Activated CD8-positive, alpha-beta memory T cell treated with anti-CD3 and anti-CD28 coated beads, Interleukin-2, amount 10 ng/mL, durations not matched to agents 7 days and 5 days (primary cell): ENCODE measurements around the gene ADGRB2. TPM values are rescaled to one million over a fixed set of nuclear protein-coding genes. Genes with fewer than 3 reads are reported as not detected.

Experiments used
- ATAC-seq: fragments of 150-1000 bp; cut with Tn5 transposase; one replicate; pipeline ENCODE4 v1.10.0; 2021; ENCODE audit warnings: moderate library complexity
- CTCF ChIA-PET: fragments of 350-600 bp; sonication (Branson Sonifier 250); formaldehyde crosslinking; loops from one replicate; lab custom pipeline; 2021; ENCODE audit warnings: antibody characterized with exemption; lab: Charles Lee
- DNase-seq: peaks from one replicate; pipeline ENCODE4 v3.0.0-alpha.2; 2020
- H3K27ac Mint-ChIP-seq: one replicate; pipeline ENCODE4 v1.8.0; 2021; ENCODE audit warnings: mild to moderate bottlenecking, mixed read lengths
- H3K27me3 Mint-ChIP-seq: one replicate; pipeline ENCODE4 v1.8.0; 2021; ENCODE audit warnings: mixed read lengths
- H3K36me3 Mint-ChIP-seq: one replicate; pipeline ENCODE4 v1.8.0; 2021; ENCODE audit warnings: mild to moderate bottlenecking, mixed read lengths
- H3K4me1 Mint-ChIP-seq: one replicate; pipeline ENCODE4 v1.8.0; 2021; ENCODE audit warnings: mixed read lengths
- H3K4me3 Mint-ChIP-seq: one replicate; pipeline ENCODE4 v1.8.0; 2021; ENCODE audit warnings: mild to moderate bottlenecking, moderate library complexity, mixed read lengths
- H3K9me3 Mint-ChIP-seq: one replicate; pipeline ENCODE4 v1.8.0; 2022; ENCODE audit warnings: low read depth, mixed read lengths
- total RNA-seq, 2 experiments: library from RNA; stranded (reverse); gene quantifications; one replicate each; pipeline ENCODE4 v1.2.3, GENCODE V29; 2021

Gene ADGRB2
- total RNA-seq, 2 experiments from 2014 or later = 0.07 to 1.3 TPM

DNA sequence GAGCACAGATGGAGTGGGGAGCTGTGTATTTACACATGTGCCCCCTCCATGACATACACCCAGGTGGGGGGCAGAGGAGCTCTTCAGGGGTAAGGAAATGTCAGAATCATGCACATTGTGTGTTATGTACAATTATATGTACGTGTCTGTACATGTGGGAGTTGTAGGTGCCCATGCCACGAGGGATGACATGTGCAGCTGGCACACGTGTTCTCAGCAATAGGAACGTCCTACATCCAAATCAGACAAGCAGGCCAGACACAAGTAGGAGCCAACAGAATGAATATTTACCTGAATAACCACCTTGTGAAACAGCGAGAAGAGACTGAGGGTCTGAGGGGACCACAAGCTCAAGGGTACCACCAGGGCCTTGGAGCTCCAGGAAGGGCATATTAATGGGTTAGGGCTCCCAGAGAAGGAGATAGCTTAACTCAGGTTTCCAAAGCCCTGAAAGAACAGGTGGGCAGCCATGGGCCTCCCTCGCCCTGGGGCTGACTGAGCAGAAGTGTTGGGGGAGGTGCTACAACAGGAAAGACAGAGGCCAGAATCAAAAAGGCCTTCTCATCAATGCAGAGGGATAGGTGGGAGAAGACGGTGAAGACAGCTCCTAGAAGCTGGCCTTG, 63.6 kb downstream of the ADGRB2 start:
- Mint-ChIP-seq H3K27ac (no peak overlapping the region), H3K4me1 (peaks cover 36% of the 10 kb centered on the region), H3K36me3 (no peaks in the 10 kb centered on the region), H3K9me3 (no peaks in the 10 kb centered on the region), H3K4me3 (no peak overlapping the region), H3K27me3 (peaks cover 16% of the 10 kb centered on the region)
- CTCF ChIA-PET = interaction anchor here (0.7 to 8.4 kb wide), 4 partner anchors 9 to 65 kb away, joined by 3 to 43 read pairs (median 6); no protein-coding TSS in a partner anchor
- ATAC-seq (no peak), DNase-seq (no peak)

GRCh38 chr1:31699341-31699891, 64.7 kb downstream of the ADGRB2 start:
- ATAC-seq (peak; percentile 69), DNase-seq (peak; percentile 80)
- peaks cover 25% of the 10 kb centered on the region for H3K4me1 Mint-ChIP-seq
- H3K27ac Mint-ChIP-seq = peak overlapping the region; percentile 9
- no peaks in the 10 kb centered on the region for H3K9me3 Mint-ChIP-seq
- H3K27me3 Mint-ChIP-seq = peaks cover 10% of the 10 kb centered on the region
- H3K36me3 Mint-ChIP-seq = no peaks in the 10 kb centered on the region
- CTCF ChIA-PET = interaction anchor here (1.7 to 8.4 kb wide), 2 partner anchors 17 to 46 kb away, joined by 4 to 43 read pairs; no protein-coding TSS in a partner anchor
- H3K4me3 Mint-ChIP-seq = no peak overlapping the region

DNA sequence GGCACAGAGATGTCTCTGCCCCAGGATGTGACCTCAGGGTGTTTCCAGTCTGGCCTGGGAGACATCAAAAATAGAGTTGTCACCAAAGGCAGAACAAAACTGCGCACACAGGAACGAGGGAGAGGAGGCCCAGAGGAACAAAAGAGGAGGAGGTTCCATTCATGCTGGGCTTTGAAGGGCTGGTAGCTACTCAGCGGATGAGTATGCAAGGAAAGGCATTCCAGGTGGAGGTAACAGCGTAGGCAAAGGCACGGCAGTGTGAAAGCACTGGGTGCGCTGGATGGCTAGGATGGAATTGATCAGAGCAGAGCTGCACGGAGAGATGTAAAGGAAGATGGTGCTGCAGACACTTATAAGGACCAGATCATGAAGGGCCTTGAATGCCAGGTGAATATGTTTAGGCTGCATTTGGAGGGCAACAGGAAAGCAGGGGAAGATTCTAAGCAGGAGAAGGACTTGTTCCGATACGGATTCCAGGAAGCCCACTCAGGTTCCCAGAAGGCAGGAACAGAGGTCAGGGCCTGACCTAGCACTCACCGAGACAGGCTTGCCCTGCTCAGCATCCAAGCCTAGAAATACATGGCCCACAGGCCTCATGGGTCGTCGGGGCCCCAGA, 66.7 kb downstream of the ADGRB2 start:
- H3K9me3 Mint-ChIP-seq = no peaks in the 10 kb centered on the region
- peaks cover 24% of the 10 kb centered on the region for H3K4me1 Mint-ChIP-seq
- H3K4me3 Mint-ChIP-seq = no peak overlapping the region
- H3K27me3 Mint-ChIP-seq = no peaks in the 10 kb centered on the region
- ATAC-seq = no peak
- CTCF ChIA-PET = interaction anchor here (1.4 to 1.5 kb wide), 2 partner anchors 12 to 17 kb away, joined by 4 to 6 read pairs; no protein-coding TSS in a partner anchor
- H3K27ac Mint-ChIP-seq = no peak overlapping the region
- no peak for DNase-seq
- H3K36me3 Mint-ChIP-seq = no peaks in the 10 kb centered on the region

DNA sequence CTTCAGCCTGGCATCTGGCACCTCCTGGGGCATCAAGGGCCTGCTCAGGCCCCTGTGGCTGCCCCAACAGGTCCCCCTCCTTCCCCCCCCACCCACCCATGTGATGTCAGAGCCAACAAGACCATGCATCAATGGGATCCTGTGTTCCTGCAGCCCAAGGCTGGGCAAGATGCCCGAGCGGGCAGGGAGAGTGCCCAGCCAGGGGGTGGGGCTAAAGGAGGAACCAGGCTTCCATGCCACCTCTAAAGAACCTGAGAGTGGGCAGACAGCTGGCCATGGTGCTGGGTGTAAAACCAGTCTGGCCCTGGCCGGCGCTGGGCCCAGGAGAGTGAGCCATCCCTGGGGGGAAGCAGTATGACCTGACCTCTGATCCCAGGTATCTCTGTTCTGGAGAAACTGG, 67.9 kb downstream of the ADGRB2 start:
- Mint-ChIP-seq H3K4me1 (peaks cover 22% of the 10 kb centered on the region), H3K27ac (no peak overlapping the region), H3K27me3 (no peaks in the 10 kb centered on the region), H3K36me3 (no peaks in the 10 kb centered on the region), H3K4me3 (no peak overlapping the region), H3K9me3 (no peaks in the 10 kb centered on the region)
- DNase-seq = no peak
- CTCF ChIA-PET = interaction anchor here (1.4 to 1.5 kb wide), 2 partner anchors 11 to 19 kb away, joined by 4 to 6 read pairs; no protein-coding TSS in a partner anchor
- no peak for ATAC-seq

DNA sequence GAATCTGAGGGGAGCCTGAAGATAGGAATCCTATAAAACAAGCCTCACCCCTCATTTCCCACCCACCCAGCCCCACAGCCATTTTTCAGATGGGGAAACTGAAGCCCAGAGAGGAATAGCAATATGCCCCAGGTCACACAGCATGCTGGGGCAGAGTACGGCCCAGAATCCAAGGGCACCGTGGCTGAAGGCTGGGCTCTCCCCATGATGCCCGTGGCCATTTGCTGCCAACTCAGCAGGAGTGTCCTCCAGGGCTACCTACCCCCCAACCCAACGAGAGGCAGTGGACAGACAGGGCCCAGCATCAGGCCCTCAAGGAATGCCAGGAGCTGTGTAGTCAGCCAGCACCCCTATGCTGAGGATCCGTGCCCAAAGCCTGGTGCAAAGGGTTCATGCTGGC, 68.8 kb downstream of the ADGRB2 start:
- no peak overlapping the region for H3K27ac Mint-ChIP-seq
- CTCF ChIA-PET = no interaction called here

GRCh38 chr1:31694964-31695313, 69.2 kb downstream of the ADGRB2 start:
- Mint-ChIP-seq H3K36me3 (no peaks in the 10 kb centered on the region), H3K27me3 (no peaks in the 10 kb centered on the region), H3K4me3 (no peak overlapping the region), H3K9me3 (no peaks in the 10 kb centered on the region), H3K27ac (no peak overlapping the region), H3K4me1 (peaks cover 11% of the 10 kb centered on the region)
- no peak for DNase-seq
- ATAC-seq = no peak
- CTCF ChIA-PET = interaction anchor here (1.1 to 1.2 kb wide), 2 partner anchors 51 to 68 kb away, joined by 3 read pairs; no protein-coding TSS in a partner anchor

More for the DNA sequence above, 68.8 kb downstream of the ADGRB2 start:
- no peak for ATAC-seq
- Mint-ChIP-seq H3K27me3 (no peaks in the 10 kb centered on the region), H3K4me1 (peaks cover 13% of the 10 kb centered on the region), H3K9me3 (no peaks in the 10 kb centered on the region), H3K36me3 (no peaks in the 10 kb centered on the region), H3K4me3 (no peak overlapping the region)
- DNase-seq = no peak

DNA sequence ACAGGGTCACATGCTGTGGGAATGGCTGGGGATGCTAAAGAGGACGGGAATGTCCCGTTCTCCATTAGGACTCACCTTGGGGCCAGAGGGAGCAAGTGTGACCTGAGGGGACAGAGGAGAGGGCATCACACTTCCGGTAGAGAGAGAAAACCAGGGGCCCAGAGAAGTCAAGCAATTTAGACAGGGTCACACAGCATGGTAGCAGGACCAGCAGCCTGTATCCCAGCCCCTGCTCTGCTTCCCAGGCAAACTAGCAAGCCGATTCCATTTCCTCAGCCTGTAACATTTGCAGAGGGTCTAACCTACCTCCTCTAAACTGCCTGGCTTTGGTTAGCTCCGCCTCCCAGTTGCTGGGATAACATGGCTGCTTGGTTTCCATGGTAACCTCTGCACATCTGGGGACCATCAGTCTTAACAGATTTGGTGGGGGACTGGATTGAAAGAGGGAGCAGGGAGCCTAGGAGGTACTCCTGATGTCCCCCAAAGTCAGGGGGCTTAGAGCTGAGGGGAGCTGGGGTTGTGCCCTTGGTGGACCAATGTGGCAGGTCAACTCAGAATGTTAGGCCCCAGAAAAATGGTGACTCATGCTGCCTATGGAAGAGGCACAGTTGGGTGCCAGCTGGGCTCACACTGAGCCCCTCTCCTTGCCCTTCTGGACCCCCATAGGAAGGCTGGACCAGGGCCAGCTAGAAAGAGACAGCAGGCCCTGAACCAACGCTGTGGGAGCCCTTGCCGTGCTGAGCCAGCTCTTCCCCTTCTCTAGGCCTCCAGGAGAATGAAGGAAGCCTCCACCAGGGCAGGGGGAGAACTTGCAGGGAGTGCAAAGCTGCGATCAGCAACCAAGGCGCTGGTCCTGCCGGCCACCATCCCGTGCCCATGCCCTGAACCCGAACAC, 69.8 kb downstream of the ADGRB2 start:
- H3K36me3 Mint-ChIP-seq = no peaks in the 10 kb centered on the region
- H3K4me3 Mint-ChIP-seq = no peak overlapping the region
- ATAC-seq (no peak), DNase-seq (no peak)
- CTCF ChIA-PET = interaction anchor here (1.1 to 1.2 kb wide), 2 partner anchors 51 to 68 kb away, joined by 3 read pairs; no protein-coding TSS in a partner anchor
- no peak overlapping the region for H3K27ac Mint-ChIP-seq
- no peaks in the 10 kb centered on the region for H3K9me3 Mint-ChIP-seq
- peaks cover 4% of the 10 kb centered on the region for H3K4me1 Mint-ChIP-seq
- no peaks in the 10 kb centered on the region for H3K27me3 Mint-ChIP-seq

- Mint-ChIP-seq H3K4me1 (no peaks in the 10 kb centered on the region), H3K9me3 (no peaks in the 10 kb centered on the region), H3K27me3 (peaks cover 2% of the 10 kb centered on the region), H3K4me3 (no peak overlapping the region), H3K36me3 (no peaks in the 10 kb centered on the region), H3K27ac (no peak overlapping the region)
- no peak for DNase-seq
- CTCF ChIA-PET = interaction anchor here (1.6 kb wide), 1 partner anchor 12 kb away, joined by 3 read pairs; no protein-coding TSS in a partner anchor
- ATAC-seq = no peak
These were observed 70.9 kb downstream of the ADGRB2 start for GRCh38 chr1:31693231-31693630.

GRCh38 chr1:31691951-31692350, 72.2 kb downstream of the ADGRB2 start:
- ATAC-seq (no peak), DNase-seq (no peak)
- peaks cover 2% of the 10 kb centered on the region for H3K27me3 Mint-ChIP-seq
- CTCF ChIA-PET = interaction anchor here (1.1 to 1.6 kb wide), 2 partner anchors 13 to 54 kb away, joined by 3 read pairs; no protein-coding TSS in a partner anchor
- H3K4me3 Mint-ChIP-seq = no peak overlapping the region
- H3K27ac Mint-ChIP-seq = no peak overlapping the region
- no peaks in the 10 kb centered on the region for H3K4me1 Mint-ChIP-seq
- H3K9me3 Mint-ChIP-seq = no peaks in the 10 kb centered on the region
- H3K36me3 Mint-ChIP-seq = no peaks in the 10 kb centered on the region

GRCh38 chr1:31691446-31691845, 72.7 kb downstream of the ADGRB2 start:
- DNase-seq = no peak
- Mint-ChIP-seq H3K9me3 (no peaks in the 10 kb centered on the region), H3K27me3 (peaks cover 6% of the 10 kb centered on the region), H3K4me3 (no peak overlapping the region), H3K27ac (no peak overlapping the region), H3K36me3 (no peaks in the 10 kb centered on the region), H3K4me1 (no peaks in the 10 kb centered on the region)
- CTCF ChIA-PET = interaction anchor here (1.1 kb wide), 1 partner anchor 54 kb away, joined by 3 read pairs; no protein-coding TSS in a partner anchor
- no peak for ATAC-seq

GRCh38 chr1:31690921-31691320, 73.2 kb downstream of the ADGRB2 start:
- DNase-seq (no peak), ATAC-seq (no peak)
- H3K36me3 Mint-ChIP-seq = no peaks in the 10 kb centered on the region
- H3K27me3 Mint-ChIP-seq = peaks cover 7% of the 10 kb centered on the region
- no peak overlapping the region for H3K27ac Mint-ChIP-seq
- no peaks in the 10 kb centered on the region for H3K4me1 Mint-ChIP-seq
- CTCF ChIA-PET = no interaction called here
- no peak overlapping the region for H3K4me3 Mint-ChIP-seq
- no peaks in the 10 kb centered on the region for H3K9me3 Mint-ChIP-seq

DNA sequence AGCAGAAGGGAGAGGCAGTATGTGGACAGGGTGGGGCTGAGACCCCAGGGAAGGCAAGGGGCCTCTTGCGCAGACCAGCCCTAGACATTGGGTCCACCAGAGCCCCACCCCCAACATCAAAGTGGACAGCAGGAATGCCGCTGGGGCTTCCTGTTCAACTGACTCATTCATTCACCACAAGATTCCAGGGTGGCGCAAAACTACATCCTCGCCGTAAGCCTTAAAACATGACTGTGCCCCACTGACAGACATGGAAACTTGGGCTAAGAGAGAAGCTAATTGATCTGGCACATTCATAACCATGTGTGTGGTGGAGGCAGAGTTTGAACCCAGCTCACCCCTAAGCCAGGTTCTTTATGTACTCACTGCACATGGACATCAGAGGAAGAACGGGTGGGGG, 74.3 kb downstream of the ADGRB2 start:
- CTCF ChIA-PET = no interaction called here
- ATAC-seq (no peak), DNase-seq (no peak)
- H3K36me3 Mint-ChIP-seq = no peaks in the 10 kb centered on the region
- no peaks in the 10 kb centered on the region for H3K4me1 Mint-ChIP-seq
- no peak overlapping the region for H3K27ac Mint-ChIP-seq
- H3K4me3 Mint-ChIP-seq = no peak overlapping the region
- H3K9me3 Mint-ChIP-seq = no peaks in the 10 kb centered on the region
- peaks cover 9% of the 10 kb centered on the region for H3K27me3 Mint-ChIP-seq

DNA sequence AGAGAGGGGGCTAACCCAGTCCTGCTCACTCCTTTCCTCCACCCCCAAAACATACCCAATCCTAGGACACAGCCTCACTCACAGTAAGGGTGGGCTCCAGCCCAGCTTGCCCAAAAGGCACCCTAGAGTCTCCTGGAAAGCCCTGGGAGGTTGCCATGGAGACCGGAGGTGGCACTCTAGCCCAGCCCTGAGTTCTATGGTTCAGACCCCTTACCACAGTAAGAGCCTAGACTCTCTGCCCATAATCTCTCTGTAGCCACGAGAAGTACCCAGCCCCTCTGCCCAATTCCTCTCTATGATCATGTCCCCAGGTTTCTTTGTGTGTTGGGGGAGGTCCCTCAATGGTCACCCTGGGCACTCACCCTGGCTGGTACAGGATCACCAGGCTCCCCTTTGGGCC, 74.8 kb downstream of the ADGRB2 start:
- Mint-ChIP-seq H3K27me3 (peaks cover 12% of the 10 kb centered on the region), H3K36me3 (no peaks in the 10 kb centered on the region), H3K27ac (no peak overlapping the region), H3K9me3 (no peaks in the 10 kb centered on the region), H3K4me3 (no peak overlapping the region), H3K4me1 (no peaks in the 10 kb centered on the region)
- ATAC-seq (no peak), DNase-seq (no peak)
- CTCF ChIA-PET = no interaction called here
